ENCODE data around the gene ZNF804B. TPM values are rescaled to one million over a fixed set of nuclear protein-coding genes. Genes with fewer than 3 reads are reported as not detected.

ZNF804B gene
- total RNA-seq, 2 donors from 2014 or later: not detected

GRCh38 chr7:89077992-89078391 lies 318.5 kb downstream of the ZNF804B start:
- no peak for DNase-seq
- Mint-ChIP-seq H3K9me3 (peaks cover 0 to 2% of the 10 kb centered on the region in 2 donors), H3K4me3 (no peak overlapping the region), H3K27ac (no peak overlapping the region), H3K36me3 (ENCODE audit: insufficient read depth in 2 of 2) (no peaks in the 10 kb centered on the region), H3K4me1 (ENCODE audit: low read depth) (no peaks in the 10 kb centered on the region), H3K27me3 (ENCODE audit: low read depth) (no peaks in the 10 kb centered on the region)
- ATAC-seq (replicated peaks in 1 of 2): no peak

GRCh38 chr7:89085580-89085979 lies 326.1 kb downstream of the ZNF804B start:
- Mint-ChIP-seq H3K27me3 (ENCODE audit: low read depth) (no peaks in the 10 kb centered on the region), H3K4me1 (ENCODE audit: low read depth) (no peaks in the 10 kb centered on the region), H3K9me3 (no peaks in the 10 kb centered on the region), H3K4me3 (no peak overlapping the region), H3K27ac (no peak overlapping the region), H3K36me3 (ENCODE audit: insufficient read depth in 2 of 2) (no peaks in the 10 kb centered on the region)
- DNase-seq: no peak
- ATAC-seq (replicated peaks in 1 of 2): no peak

GRCh38 chr7:89091550-89091949 lies 332.1 kb downstream of the ZNF804B start:
- ATAC-seq (replicated peaks in 1 of 2) (no peak), DNase-seq (no peak)
- no peaks in the 10 kb centered on the region for H3K27me3 Mint-ChIP-seq (ENCODE audit: low read depth)
- no peaks in the 10 kb centered on the region for H3K4me1 Mint-ChIP-seq (ENCODE audit: low read depth)
- H3K27ac Mint-ChIP-seq: no peak overlapping the region
- H3K36me3 Mint-ChIP-seq (ENCODE audit: insufficient read depth in 2 of 2): no peaks in the 10 kb centered on the region
- H3K9me3 Mint-ChIP-seq: no peaks in the 10 kb centered on the region
- H3K4me3 Mint-ChIP-seq: no peak overlapping the region

GRCh38 chr7:89094269-89094668 lies 334.8 kb downstream of the ZNF804B start:
- no peak overlapping the region for H3K4me3 Mint-ChIP-seq
- H3K27ac Mint-ChIP-seq: no peak overlapping the region
- no peak for ATAC-seq (replicated peaks in 1 of 2)

GRCh38 chr7:89103564-89103963 lies 344.1 kb downstream of the ZNF804B start:
- DNase-seq (no peak), ATAC-seq (replicated peaks in 1 of 2) (no peak)
- Mint-ChIP-seq H3K9me3 (peaks cover 2% of the 10 kb centered on the region in 2 donors), H3K36me3 (ENCODE audit: insufficient read depth in 2 of 2) (no peaks in the 10 kb centered on the region), H3K4me1 (ENCODE audit: low read depth) (no peaks in the 10 kb centered on the region), H3K27ac (no peak overlapping the region), H3K27me3 (ENCODE audit: low read depth) (peaks cover 10% of the 10 kb centered on the region), H3K4me3 (no peak overlapping the region)

More at GRCh38 chr7:89094269-89094668, 334.8 kb downstream of the ZNF804B start:
- no peaks in the 10 kb centered on the region for H3K4me1 Mint-ChIP-seq (ENCODE audit: low read depth)
- no peaks in the 10 kb centered on the region for H3K9me3 Mint-ChIP-seq
- DNase-seq: no peak
- no peaks in the 10 kb centered on the region for H3K27me3 Mint-ChIP-seq (ENCODE audit: low read depth)
- no peaks in the 10 kb centered on the region for H3K36me3 Mint-ChIP-seq (ENCODE audit: insufficient read depth in 2 of 2)

- no peaks in the 10 kb centered on the region for H3K4me1 Mint-ChIP-seq (ENCODE audit: low read depth)
- H3K9me3 Mint-ChIP-seq: peaks cover 2% of the 10 kb centered on the region in 2 donors
- H3K27me3 Mint-ChIP-seq (ENCODE audit: low read depth): peaks cover 12% of the 10 kb centered on the region
- no peak for DNase-seq
- H3K36me3 Mint-ChIP-seq (ENCODE audit: insufficient read depth in 2 of 2): no peaks in the 10 kb centered on the region
- no peak overlapping the region for H3K4me3 Mint-ChIP-seq
- H3K27ac Mint-ChIP-seq: no peak overlapping the region
- no peak for ATAC-seq (replicated peaks in 1 of 2)
Observed at GRCh38 chr7:89104748-89105685, 345.5 kb downstream of the ZNF804B start.

GRCh38 chr7:89123871-89124270 lies 364.4 kb downstream of the ZNF804B start:
- DNase-seq (no peak), ATAC-seq (replicated peaks in 1 of 2) (no peak)
- Mint-ChIP-seq H3K27ac (no peak overlapping the region), H3K4me3 (no peak overlapping the region), H3K9me3 (no peaks in the 10 kb centered on the region), H3K36me3 (ENCODE audit: insufficient read depth in 2 of 2) (no peaks in the 10 kb centered on the region), H3K27me3 (ENCODE audit: low read depth) (no peaks in the 10 kb centered on the region), H3K4me1 (ENCODE audit: low read depth) (no peaks in the 10 kb centered on the region)

- Mint-ChIP-seq H3K27me3 (ENCODE audit: low read depth) (no peaks in the 10 kb centered on the region), H3K9me3 (no peaks in the 10 kb centered on the region), H3K4me1 (ENCODE audit: low read depth) (no peaks in the 10 kb centered on the region), H3K4me3 (no peak overlapping the region), H3K27ac (no peak overlapping the region), H3K36me3 (ENCODE audit: insufficient read depth in 2 of 2) (no peaks in the 10 kb centered on the region)
- ATAC-seq (replicated peaks in 1 of 2) (no peak), DNase-seq (no peak)
Observed at GRCh38 chr7:89129600-89130375, 370.3 kb downstream of the ZNF804B start.

GRCh38 chr7:89133357-89133756 lies 373.9 kb downstream of the ZNF804B start:
- Mint-ChIP-seq H3K9me3 (peaks cover 0 to 1% of the 10 kb centered on the region in 2 donors), H3K4me3 (no peak overlapping the region), H3K27ac (no peak overlapping the region), H3K36me3 (ENCODE audit: insufficient read depth in 2 of 2) (no peaks in the 10 kb centered on the region), H3K4me1 (ENCODE audit: low read depth) (no peaks in the 10 kb centered on the region), H3K27me3 (ENCODE audit: low read depth) (no peaks in the 10 kb centered on the region)
- no peak for DNase-seq
- no peak for ATAC-seq (replicated peaks in 1 of 2)

- no peak overlapping the region for H3K27ac Mint-ChIP-seq
- ATAC-seq (replicated peaks in 1 of 2) (no peak), DNase-seq (no peak)
- H3K4me3 Mint-ChIP-seq: no peak overlapping the region
- no peaks in the 10 kb centered on the region for H3K27me3 Mint-ChIP-seq (ENCODE audit: low read depth)
- peaks cover 0 to 4% of the 10 kb centered on the region in 2 donors for H3K9me3 Mint-ChIP-seq
- H3K4me1 Mint-ChIP-seq (ENCODE audit: low read depth): no peaks in the 10 kb centered on the region
- no peaks in the 10 kb centered on the region for H3K36me3 Mint-ChIP-seq (ENCODE audit: insufficient read depth in 2 of 2)
Observed at GRCh38 chr7:89133819-89134218, 374.3 kb downstream of the ZNF804B start.

- no peak overlapping the region for H3K4me3 Mint-ChIP-seq
- H3K27me3 Mint-ChIP-seq (ENCODE audit: low read depth): no peaks in the 10 kb centered on the region
- DNase-seq (no peak), ATAC-seq (replicated peaks in 1 of 2) (no peak)
- no peaks in the 10 kb centered on the region for H3K4me1 Mint-ChIP-seq (ENCODE audit: low read depth)
- H3K36me3 Mint-ChIP-seq (ENCODE audit: insufficient read depth in 2 of 2): no peaks in the 10 kb centered on the region
- no peaks in the 10 kb centered on the region for H3K9me3 Mint-ChIP-seq
- H3K27ac Mint-ChIP-seq: no peak overlapping the region
Observed at GRCh38 chr7:89145801-89146200, 386.3 kb downstream of the ZNF804B start.

- H3K9me3 Mint-ChIP-seq: peaks cover 0 to 2% of the 10 kb centered on the region in 2 donors
- H3K27me3 Mint-ChIP-seq (ENCODE audit: low read depth): peaks cover 7% of the 10 kb centered on the region
- no peak for ATAC-seq (replicated peaks in 1 of 2)
- H3K36me3 Mint-ChIP-seq (ENCODE audit: insufficient read depth in 2 of 2): no peaks in the 10 kb centered on the region
- no peaks in the 10 kb centered on the region for H3K4me1 Mint-ChIP-seq (ENCODE audit: low read depth)
- H3K4me3 Mint-ChIP-seq: no peak overlapping the region
- no peak overlapping the region for H3K27ac Mint-ChIP-seq
- DNase-seq: no peak
Observed at GRCh38 chr7:89160107-89160506, 400.6 kb downstream of the ZNF804B start.

GRCh38 chr7:89165421-89165820 lies 405.9 kb downstream of the ZNF804B start:
- H3K27me3 Mint-ChIP-seq (ENCODE audit: low read depth): peaks cover 7% of the 10 kb centered on the region
- DNase-seq: no peak
- no peaks in the 10 kb centered on the region for H3K4me1 Mint-ChIP-seq (ENCODE audit: low read depth)
- peaks cover 0 to 2% of the 10 kb centered on the region in 2 donors for H3K9me3 Mint-ChIP-seq
- H3K36me3 Mint-ChIP-seq (ENCODE audit: insufficient read depth in 2 of 2): no peaks in the 10 kb centered on the region
- no peak for ATAC-seq (replicated peaks in 1 of 2)
- no peak overlapping the region for H3K27ac Mint-ChIP-seq
- no peak overlapping the region for H3K4me3 Mint-ChIP-seq

All from activated T-cell treated with anti-CD3 and anti-CD28 coated beads, Interleukin-2, amount 50 U/mL, for 72 hours (primary cell).